K562 (cell line): ENCODE measurements around the gene SLC13A1. TPM values are rescaled to one million over a fixed set of nuclear protein-coding genes. Genes with fewer than 3 reads are reported as not detected.

ENCODE experiments used
- ATAC-seq: fragments of 200-7000 bp; cut with Tn5 transposase; 3 replicates; pipeline ENCODE4 v1.9.1; 2020; ENCODE audit warnings: moderate library complexity
- BruUV-seq: library from RNA; stranded (reverse); fragments of 400-500 nt; replicated peaks from 2 replicates; lab custom pipeline; 2021; lab: Mats Ljungman, UMichigan
- CTCF ChIA-PET: fragments of 300-600 bp; formaldehyde crosslinking; extraction: SDS; loops from one replicate; lab custom pipeline; 2021; ENCODE audit warnings: low intra/inter-chr PET ratio; lab: Yijun Ruan, JAX
- POLR2A ChIA-PET: fragments of 300-600, 350-650 bp; sonication (Branson Sonifier 250); formaldehyde crosslinking; extraction: SDS; loops from one replicate; lab custom pipeline; 2021; ENCODE audit warnings: antibody characterized with exemption, inconsistent platforms; lab: Yijun Ruan, JAX
- DNase-seq, 4 experiments: peaks; one replicate each; pipeline versions ENCODE4 v3.0.0 to v3.0.0-alpha.2; 2011 to 2018; ENCODE audit warnings: low spot score in 3 of 4, mixed read lengths in 3 of 4; ENCODE audit errors: extremely low read depth in 1 of 4
- FAIRE-seq: peaks from 2 replicates; lab custom pipeline; 2011; peaks lifted over from hg19 to GRCh38; lab: Jason Lieb, UNC
- H2AFZ ChIP-seq: 2 replicates; pipeline ENCODE4 v1.6.0; 2011; ENCODE audit warnings: low read depth, low read length, control low read depth, inconsistent platforms
- H3K27ac ChIP-seq: fragments of 200-600 bp; 3 replicates; pipeline ENCODE4 v1.8.0; 2011; ENCODE audit warnings: low read depth, mild to moderate bottlenecking, control low read depth, inconsistent platforms, low read length, moderate library complexity, mixed read lengths; ENCODE audit errors: extremely low read depth
- H3K27me3 ChIP-seq, 2 experiments: fragments of 300-600 bp in 1 of 2; 2 replicates in 1 of 2; 3 replicates in 1 of 2; pipeline versions ENCODE4 v1.6.0 to v1.8.0; 2011; ENCODE audit warnings: inconsistent platforms in 2 of 2, low read length in 2 of 2, mild to moderate bottlenecking in 1 of 2, mixed read lengths in 1 of 2, moderate library complexity in 1 of 2; ENCODE audit not compliant: control insufficient read depth in 2 of 2, insufficient read depth in 2 of 2
- H3K36me3 ChIP-seq: fragments of 300-600 bp; 3 replicates; pipeline ENCODE4 v1.8.0; 2011; ENCODE audit warnings: mild to moderate bottlenecking, low read length, inconsistent platforms; ENCODE audit not compliant: control insufficient read depth, insufficient read depth
- H3K4me1 ChIP-seq, 2 experiments: fragments of 200-600 bp in 1 of 2; replicated peaks in 1 of 2; 2 replicates in 1 of 2; 3 replicates in 1 of 2; pipeline versions ENCODE4 v1.5.1 to v1.8.0; 2011; ENCODE audit warnings: inconsistent platforms in 2 of 2, low read length in 2 of 2, mild to moderate bottlenecking in 1 of 2, mixed read lengths in 1 of 2, moderate library complexity in 1 of 2; ENCODE audit not compliant: control insufficient read depth in 2 of 2, insufficient read depth in 2 of 2
- H3K4me2 ChIP-seq: 2 replicates; pipeline ENCODE4 v1.6.1; 2011; ENCODE audit warnings: low read length, control low read depth, inconsistent platforms, mixed read lengths; ENCODE audit not compliant: insufficient read depth
- H3K4me3 ChIP-seq: fragments of 200-600 bp; sonication (generic), shearing (Covaris generic); 2 replicates; pipeline ENCODE4 v1.5.1; 2016; ENCODE audit warnings: control low read depth, inconsistent platforms
- H3K79me2 ChIP-seq: fragments of 200-600 bp; 3 replicates; pipeline ENCODE4 v1.8.0; 2011; ENCODE audit warnings: low read length, inconsistent platforms; ENCODE audit not compliant: control insufficient read depth, insufficient read depth
- H3K9ac ChIP-seq, 2 experiments: 2 replicates each; pipeline versions ENCODE4 v1.6.0 to v1.6.1; 2011; ENCODE audit warnings: low read depth in 2 of 2, low read length in 2 of 2, control low read depth in 1 of 2, inconsistent platforms in 1 of 2, mild to moderate bottlenecking in 1 of 2, mixed read lengths in 1 of 2; ENCODE audit not compliant: insufficient read depth in 1 of 2
- H3K9me1 ChIP-seq: one replicate; pipeline ENCODE4 v1.6.0; 2011; ENCODE audit warnings: inconsistent platforms, mild to moderate bottlenecking, low read length, moderate library complexity; ENCODE audit not compliant: control insufficient read depth, insufficient read depth
- H3K9me3 ChIP-seq: replicated peaks from 2 replicates; pipeline ENCODE4 v1.5.1; 2011; ENCODE audit warnings: low read depth, low read length, inconsistent platforms; ENCODE audit not compliant: control insufficient read depth, insufficient read depth
- H4K20me1 ChIP-seq: replicated peaks from 2 replicates; pipeline ENCODE4 v1.6.1; 2011; ENCODE audit warnings: low read length, inconsistent platforms, mixed read lengths; ENCODE audit not compliant: control insufficient read depth, insufficient read depth
- ATF7 ChIP-seq: fragments of 450-650 bp; IDR thresholded peaks from 2 replicates; pipeline ENCODE4 v1.7.1; 2014; ENCODE audit warnings: mild to moderate bottlenecking, moderate library complexity
- CHCHD3 ChIP-seq: fragments of 250-450 bp; sonication (Bioruptor Pico); IDR thresholded peaks from 2 replicates; pipeline ENCODE4 v2.1.2; 2022; ENCODE audit warnings: mild to moderate bottlenecking
- DNMT1 ChIP-seq: fragments of 450-650 bp; IDR thresholded peaks from 2 replicates; pipeline ENCODE4 v1.6.1; 2016; ENCODE audit warnings: antibody characterized with exemption, mild to moderate bottlenecking
- HNRNPH1 ChIP-seq: fragments of 200-400 bp; formaldehyde crosslinking; optimal IDR thresholded peaks from 2 replicates; pipeline ENCODE3; 2017; ENCODE audit warnings: low read depth, mild to moderate bottlenecking, low read length, moderate library complexity
- HOXB6 ChIP-seq: fragments of 250-450 bp; sonication (Bioruptor Pico); IDR thresholded peaks from 2 replicates; pipeline ENCODE4 v1.5.1; 2022; ENCODE audit warnings: mild to moderate bottlenecking, borderline replicate concordance
- KAT8 ChIP-seq: fragments of 450-650 bp; IDR thresholded peaks from 2 replicates; pipeline ENCODE4 v1.6.1; 2016; ENCODE audit warnings: low read depth, mild to moderate bottlenecking
- KDM5B ChIP-seq: fragments of 200-600 bp; sonication (generic); IDR thresholded peaks from 2 replicates; pipeline ENCODE4 v1.6.1; 2012; ENCODE audit warnings: low read depth, mild to moderate bottlenecking, moderate library complexity, low read length, control low read depth, inconsistent platforms; ENCODE audit not compliant: insufficient replicate concordance
- MEIS2 ChIP-seq: fragments of 450-650 bp; IDR thresholded peaks from 2 replicates; pipeline ENCODE4 v1.6.1; 2014; ENCODE audit warnings: mild to moderate bottlenecking; ENCODE audit not compliant: partially characterized antibody
- PRMT5 ChIP-seq: sonication (generic); formaldehyde crosslinking; IDR thresholded peaks from 2 replicates; pipeline ENCODE4 v1.5.0; 2020; ENCODE audit warnings: missing genetic modification reagents
- SETDB1 ChIP-seq: IDR thresholded peaks from one replicate; pipeline ENCODE4 v1.6.1; 2012; ENCODE audit warnings: low read length, control low read depth, inconsistent platforms
- SREBF1 ChIP-seq: fragments of 150-350 bp; IDR thresholded peaks from 2 replicates; pipeline ENCODE4 v1.6.1; 2014; ENCODE audit warnings: antibody characterized with exemption, low read depth, low read length, borderline replicate concordance
- ZNF76 ChIP-seq: fragments of 250-450 bp; sonication (Bioruptor Pico); IDR thresholded peaks from 2 replicates; pipeline ENCODE4 v1.4.0; 2020; ENCODE audit warnings: mild to moderate bottlenecking, moderate library complexity, borderline replicate concordance
- ZNF830 ChIP-seq: fragments of 250-450 bp; sonication (Bioruptor Pico); IDR thresholded peaks from 2 replicates; pipeline ENCODE4 v1.5.0; 2021; ENCODE audit warnings: mild to moderate bottlenecking
- WGBS: fragments of 100-300 bp; shearing (Covaris generic); methylation state at CpG from one replicate; pipeline ENCODE4 v1.1.6; 2016; ENCODE audit warnings: low coverage, mixed read lengths; ENCODE audit not compliant: insufficient coverage; ENCODE audit errors: missing lambda C conversion rate; 5-methylcytosine and 5-hydroxymethylcytosine counted together
- in situ Hi-C: fragments of 300-500 bp; cut with MboI; formaldehyde crosslinking; loops from 4 replicates; pipeline ENCODE4 v1.15.0; 2018; ENCODE audit warnings: inconsistent platforms, mixed read lengths
- intact Hi-C: fragments of 100-400 bp; cut with micrococcal nuclease; formaldehyde crosslinking; loops from 2 replicates; pipeline ENCODE4 v1.14.2; 2022
- polyA plus RNA-seq, 8 experiments: library from polyadenylated mRNA; depleted of rRNA in 4 of 8; stranded (reverse) in 5 of 8; unstranded in 3 of 8; fragments of >200 nt; fragmentation: Nextera tagmentation in 2 of 8; fragmentation: Illumina TruSeq in 1 of 8; extraction: Ambion mirVana in 2 of 8; extraction: Trizol in 1 of 8; gene quantifications; 2 replicates each; pipeline versions ENCODE4 v1.2.1 to v1.2.3, GENCODE V29; 2011 to 2014; ENCODE audit warnings: inconsistent platforms in 1 of 8, missing spikeins in 1 of 8
- total RNA-seq, 7 experiments: library from RNA; depleted of rRNA in 6 of 7; stranded (reverse); fragments of >200 nt in 6 of 7; fragmentation: Illumina TruSeq in 2 of 7; extraction: Trizol in 2 of 7; gene quantifications; 2 replicates each; pipeline versions ENCODE4 v1.2.1 to v1.2.3, GENCODE V29; 2011 to 2021; ENCODE audit warnings: low replicate concordance in 1 of 7
- TF ChIP-seq, protein P1 (sequence below): fragments of 250-450 bp; sonication (Bioruptor Pico); IDR thresholded peaks from 2 replicates; pipeline ENCODE4 v1.5.0; 2021

Gene SLC13A1
- total and polyA plus RNA-seq, 9 of the 15 experiments (the other 6 are each of a cell fraction or from before 2014, with no cell fraction given), result 0.04 TPM; not detected in 8

DNA sequence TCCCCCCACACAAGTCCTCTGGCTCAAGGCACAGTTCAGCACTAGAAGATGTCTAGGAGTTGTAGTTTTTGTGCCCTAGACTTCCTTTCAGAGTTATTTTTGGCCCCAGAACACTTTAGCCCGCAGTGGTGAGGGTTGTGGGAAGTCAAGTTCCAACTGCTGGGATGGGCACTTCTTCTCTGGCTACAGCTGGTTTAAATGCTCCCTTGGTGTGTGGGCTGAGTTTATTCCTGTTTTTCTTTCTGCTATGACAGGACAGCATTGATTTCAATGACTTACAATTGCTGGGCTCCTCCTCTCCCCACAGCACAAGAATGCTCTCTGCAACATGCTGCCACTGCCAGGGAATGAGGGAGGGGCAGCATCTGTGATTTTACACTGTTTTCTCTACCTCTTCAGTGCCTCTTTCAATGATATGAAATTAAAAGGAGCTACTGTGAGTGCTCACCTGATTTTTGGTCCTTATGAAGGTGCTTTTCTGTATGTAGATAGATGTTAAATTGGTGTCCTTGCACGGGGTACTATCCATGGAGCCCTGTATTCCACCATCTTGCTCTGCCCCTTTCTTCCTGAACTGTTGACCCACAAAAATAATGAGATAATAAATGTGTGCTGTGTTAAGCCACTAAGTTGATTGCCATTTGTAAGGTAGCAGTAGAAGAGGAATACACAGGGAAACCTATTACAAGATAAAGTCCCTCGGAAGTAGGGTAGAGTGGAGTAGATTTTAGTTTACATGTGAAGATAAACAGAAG is 56.3 kb downstream of the SLC13A1 start:
- no peak for ATAC-seq
- Histone ChIP-seq H3K4me2 (no peak overlapping the region), H3K36me3 (no peaks in the 10 kb centered on the region), H3K79me2 (no peaks in the 10 kb centered on the region), H3K4me3 (no peak overlapping the region), H4K20me1 (no peaks in the 10 kb centered on the region), H3K9me3 (no peaks in the 10 kb centered on the region; the same call in 1 of the 2 replicates), H3K4me1 (no peaks in the 10 kb centered on the region), H3K9me1 (no peaks in the 10 kb centered on the region), H3K27me3 (no peaks in the 10 kb centered on the region), H2AFZ (no peak overlapping the region), H3K27ac (no peak overlapping the region), H3K9ac (no peak overlapping the region)
- in situ Hi-C loops, result no loop called here
- ChIA-PET POLR2A (no interaction called here), CTCF (no interaction called here)
- intact Hi-C loops, result no loop called here
- no peak for FAIRE-seq
- TF ChIP-seq DNMT1 (no peak), ZNF76 (CRISPR knock-in tag) (no peak), SREBF1 (no peak), KAT8 (no peak), PRMT5 (CRISPR knock-in tag) (no peak), ZNF830 (CRISPR knock-in tag) (no peak), MEIS2 (no peak), SETDB1 (no peak), KDM5B (no peak), ATF7 (no peak), CHCHD3 (CRISPR knock-in tag) (no peak), HNRNPH1 (no peak), HOXB6 (no peak)
- TF ChIP-seq, protein P1, sequence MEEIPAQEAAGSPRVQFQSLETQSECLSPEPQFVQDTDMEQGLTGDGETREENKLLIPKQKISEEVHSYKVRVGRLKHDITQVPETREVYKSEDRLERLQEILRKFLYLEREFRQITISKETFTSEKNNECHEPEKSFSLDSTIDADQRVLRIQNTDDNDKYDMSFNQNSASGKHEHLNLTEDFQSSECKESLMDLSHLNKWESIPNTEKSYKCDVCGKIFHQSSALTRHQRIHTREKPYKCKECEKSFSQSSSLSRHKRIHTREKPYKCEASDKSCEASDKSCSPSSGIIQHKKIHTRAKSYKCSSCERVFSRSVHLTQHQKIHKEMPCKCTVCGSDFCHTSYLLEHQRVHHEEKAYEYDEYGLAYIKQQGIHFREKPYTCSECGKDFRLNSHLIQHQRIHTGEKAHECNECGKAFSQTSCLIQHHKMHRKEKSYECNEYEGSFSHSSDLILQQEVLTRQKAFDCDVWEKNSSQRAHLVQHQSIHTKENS (CRISPR knock-in tag), result no peak
- no TSS peak for BruUV-seq
- no peak for DNase-seq
- WGBS, result 1% methylated on average over 3 of the region's 3 CpGs
